K562 (cell line): ENCODE data around the gene ZMYM1. TPM values are rescaled to one million over a fixed set of nuclear protein-coding genes. Genes with fewer than 3 reads are reported as not detected.

ENCODE experiments used
- ATAC-seq: fragments of 200-7000 bp; cut with Tn5 transposase; 3 replicates; pipeline ENCODE4 v1.9.1; 2020; ENCODE audit warnings: moderate library complexity
- BruUV-seq: library from RNA; stranded (reverse); fragments of 400-500 nt; replicated peaks from 2 replicates; lab custom pipeline; 2021; lab: Mats Ljungman, UMichigan
- CTCF ChIA-PET: fragments of 300-600 bp; formaldehyde crosslinking; extraction: SDS; loops from one replicate; lab custom pipeline; 2021; ENCODE audit warnings: low intra/inter-chr PET ratio; lab: Yijun Ruan, JAX
- POLR2A ChIA-PET: fragments of 300-600, 350-650 bp; sonication (Branson Sonifier 250); formaldehyde crosslinking; extraction: SDS; loops from one replicate; lab custom pipeline; 2021; ENCODE audit warnings: antibody characterized with exemption, inconsistent platforms; lab: Yijun Ruan, JAX
- DNase-seq, 4 experiments: peaks; one replicate each; pipeline versions ENCODE4 v3.0.0 to v3.0.0-alpha.2; 2011 to 2018; ENCODE audit warnings: low spot score in 3 of 4, mixed read lengths in 3 of 4; ENCODE audit errors: extremely low read depth in 1 of 4
- FAIRE-seq: peaks from 2 replicates; lab custom pipeline; 2011; peaks lifted over from hg19 to GRCh38; lab: Jason Lieb, UNC
- H2AFZ ChIP-seq: 2 replicates; pipeline ENCODE4 v1.6.0; 2011; ENCODE audit warnings: low read depth, low read length, control low read depth, inconsistent platforms
- H3K27ac ChIP-seq: fragments of 200-600 bp; 3 replicates; pipeline ENCODE4 v1.8.0; 2011; ENCODE audit warnings: low read depth, mild to moderate bottlenecking, control low read depth, inconsistent platforms, low read length, moderate library complexity, mixed read lengths; ENCODE audit errors: extremely low read depth
- H3K27me3 ChIP-seq, 2 experiments: fragments of 300-600 bp in 1 of 2; 2 replicates in 1 of 2; 3 replicates in 1 of 2; pipeline versions ENCODE4 v1.6.0 to v1.8.0; 2011; ENCODE audit warnings: inconsistent platforms in 2 of 2, low read length in 2 of 2, mild to moderate bottlenecking in 1 of 2, mixed read lengths in 1 of 2, moderate library complexity in 1 of 2; ENCODE audit not compliant: control insufficient read depth in 2 of 2, insufficient read depth in 2 of 2
- H3K36me3 ChIP-seq: fragments of 300-600 bp; 3 replicates; pipeline ENCODE4 v1.8.0; 2011; ENCODE audit warnings: mild to moderate bottlenecking, low read length, inconsistent platforms; ENCODE audit not compliant: control insufficient read depth, insufficient read depth
- H3K4me1 ChIP-seq, 2 experiments: fragments of 200-600 bp in 1 of 2; replicated peaks in 1 of 2; 2 replicates in 1 of 2; 3 replicates in 1 of 2; pipeline versions ENCODE4 v1.5.1 to v1.8.0; 2011; ENCODE audit warnings: inconsistent platforms in 2 of 2, low read length in 2 of 2, mild to moderate bottlenecking in 1 of 2, mixed read lengths in 1 of 2, moderate library complexity in 1 of 2; ENCODE audit not compliant: control insufficient read depth in 2 of 2, insufficient read depth in 2 of 2
- H3K4me2 ChIP-seq: 2 replicates; pipeline ENCODE4 v1.6.1; 2011; ENCODE audit warnings: low read length, control low read depth, inconsistent platforms, mixed read lengths; ENCODE audit not compliant: insufficient read depth
- H3K4me3 ChIP-seq: fragments of 200-600 bp; sonication (generic), shearing (Covaris generic); 2 replicates; pipeline ENCODE4 v1.5.1; 2016; ENCODE audit warnings: control low read depth, inconsistent platforms
- H3K79me2 ChIP-seq: fragments of 200-600 bp; 3 replicates; pipeline ENCODE4 v1.8.0; 2011; ENCODE audit warnings: low read length, inconsistent platforms; ENCODE audit not compliant: control insufficient read depth, insufficient read depth
- H3K9ac ChIP-seq, 2 experiments: 2 replicates each; pipeline versions ENCODE4 v1.6.0 to v1.6.1; 2011; ENCODE audit warnings: low read depth in 2 of 2, low read length in 2 of 2, control low read depth in 1 of 2, inconsistent platforms in 1 of 2, mild to moderate bottlenecking in 1 of 2, mixed read lengths in 1 of 2; ENCODE audit not compliant: insufficient read depth in 1 of 2
- H3K9me1 ChIP-seq: one replicate; pipeline ENCODE4 v1.6.0; 2011; ENCODE audit warnings: inconsistent platforms, mild to moderate bottlenecking, low read length, moderate library complexity; ENCODE audit not compliant: control insufficient read depth, insufficient read depth
- H3K9me3 ChIP-seq: replicated peaks from 2 replicates; pipeline ENCODE4 v1.5.1; 2011; ENCODE audit warnings: low read depth, low read length, inconsistent platforms; ENCODE audit not compliant: control insufficient read depth, insufficient read depth
- H4K20me1 ChIP-seq: replicated peaks from 2 replicates; pipeline ENCODE4 v1.6.1; 2011; ENCODE audit warnings: low read length, inconsistent platforms, mixed read lengths; ENCODE audit not compliant: control insufficient read depth, insufficient read depth
- BHLHE40 ChIP-seq: IDR thresholded peaks from 2 replicates; pipeline ENCODE4 v1.6.1; 2011; ENCODE audit warnings: low read length, improper control_type of control experiment
- FOSL1 ChIP-seq: fragments of 200-800 bp; sonication (Bioruptor generic); conservative IDR thresholded peaks from 2 replicates; pipeline ENCODE4 v1.6.1; 2016; ENCODE audit warnings: missing genetic modification characterization, missing compliant biosample characterization
- NR2C2 ChIP-seq, 2 experiments: fragments of 200-800 bp in 1 of 2; sonication (Bioruptor generic) in 1 of 2; sonication (generic) in 1 of 2; formaldehyde crosslinking in 1 of 2; IDR thresholded peaks; 2 replicates each; pipeline versions ENCODE4 v1.6.1 to v1.8.0; 2016 to 2022; ENCODE audit warnings: mild to moderate bottlenecking in 1 of 2, missing compliant biosample characterization in 1 of 2, missing genetic modification characterization in 1 of 2, missing genetic modification reagents in 1 of 2
- RBM14 ChIP-seq: fragments of 200-400 bp; formaldehyde crosslinking; IDR thresholded peaks from 2 replicates; pipeline ENCODE4 v1.6.1; 2018; ENCODE audit warnings: low read depth, mild to moderate bottlenecking, low read length, moderate library complexity, borderline replicate concordance; ENCODE audit not compliant: insufficient read depth
- SMAD1 ChIP-seq: fragments of 150-350 bp; IDR thresholded peaks from 2 replicates; pipeline ENCODE4 v1.6.1; 2014; ENCODE audit warnings: low read length, low read depth; ENCODE audit not compliant: partially characterized antibody
- SMARCC2 ChIP-seq: fragments of 450-650 bp; IDR thresholded peaks from 2 replicates; pipeline ENCODE4 v1.6.1; 2017; ENCODE audit warnings: antibody characterized with exemption, moderate library complexity, mild to moderate bottlenecking, low read depth
- YY1 ChIP-seq, 3 experiments: IDR thresholded peaks; 2 replicates each; pipeline ENCODE4 v1.6.1; 2011; ENCODE audit warnings: low read length in 2 of 3, mild to moderate bottlenecking in 2 of 3, moderate library complexity in 2 of 3, borderline replicate concordance in 1 of 3, control low read depth in 1 of 3, low read depth in 1 of 3; ENCODE audit not compliant: insufficient read depth in 3 of 3, insufficient replicate concordance in 2 of 3, control insufficient read depth in 1 of 3, insufficient read length in 1 of 3; ENCODE audit errors: extremely low read depth in 1 of 3
- ZBTB7A ChIP-seq: IDR thresholded peaks from 2 replicates; pipeline ENCODE4 v1.6.1; 2011; ENCODE audit warnings: low read depth, mild to moderate bottlenecking, low read length, moderate library complexity, borderline replicate concordance; ENCODE audit not compliant: control insufficient read depth
- ZFP36 ChIP-seq: fragments of 150-350 bp; IDR thresholded peaks from 2 replicates; pipeline ENCODE4 v1.6.1; 2018; ENCODE audit warnings: low read length, low read depth; ENCODE audit not compliant: partially characterized antibody
- ZFX ChIP-seq: sonication (generic); formaldehyde crosslinking; IDR thresholded peaks from 2 replicates; pipeline ENCODE4 v1.8.0; 2022; ENCODE audit warnings: mild to moderate bottlenecking, missing genetic modification reagents, moderate library complexity
- ZNF699 ChIP-seq: fragments of 250-450 bp; sonication (Bioruptor Pico); IDR thresholded peaks from 2 replicates; pipeline ENCODE4 v1.8.0; 2021; ENCODE audit warnings: mild to moderate bottlenecking, moderate library complexity; ENCODE audit not compliant: insufficient replicate concordance
- WGBS: fragments of 100-300 bp; shearing (Covaris generic); methylation state at CpG from one replicate; pipeline ENCODE4 v1.1.6; 2016; ENCODE audit warnings: low coverage, mixed read lengths; ENCODE audit not compliant: insufficient coverage; ENCODE audit errors: missing lambda C conversion rate; 5-methylcytosine and 5-hydroxymethylcytosine counted together
- in situ Hi-C: fragments of 300-500 bp; cut with MboI; formaldehyde crosslinking; loops from 4 replicates; pipeline ENCODE4 v1.15.0; 2018; ENCODE audit warnings: inconsistent platforms, mixed read lengths
- intact Hi-C: fragments of 100-400 bp; cut with micrococcal nuclease; formaldehyde crosslinking; loops from 2 replicates; pipeline ENCODE4 v1.14.2; 2022
- polyA plus RNA-seq, 8 experiments: library from polyadenylated mRNA; depleted of rRNA in 4 of 8; stranded (reverse) in 5 of 8; unstranded in 3 of 8; fragments of >200 nt; fragmentation: Nextera tagmentation in 2 of 8; fragmentation: Illumina TruSeq in 1 of 8; extraction: Ambion mirVana in 2 of 8; extraction: Trizol in 1 of 8; gene quantifications; 2 replicates each; pipeline versions ENCODE4 v1.2.1 to v1.2.3, GENCODE V29; 2011 to 2014; ENCODE audit warnings: inconsistent platforms in 1 of 8, missing spikeins in 1 of 8
- total RNA-seq, 7 experiments: library from RNA; depleted of rRNA in 6 of 7; stranded (reverse); fragments of >200 nt in 6 of 7; fragmentation: Illumina TruSeq in 2 of 7; extraction: Trizol in 2 of 7; gene quantifications; 2 replicates each; pipeline versions ENCODE4 v1.2.1 to v1.2.3, GENCODE V29; 2011 to 2021; ENCODE audit warnings: low replicate concordance in 1 of 7
- TF ChIP-seq, protein P1 (sequence below), 2 experiments: fragments of 450-650 bp in 1 of 2; sonication (generic) in 1 of 2; formaldehyde crosslinking in 1 of 2; IDR thresholded peaks in 1 of 2; conservative IDR thresholded peaks in 1 of 2; 2 replicates each; pipeline versions ENCODE4 v1.6.1 to v1.8.1; 2016 to 2023; ENCODE audit warnings: mild to moderate bottlenecking in 2 of 2, moderate library complexity in 2 of 2, inconsistent platforms in 1 of 2, missing genetic modification reagents in 1 of 2
- TF ChIP-seq, protein P2 (sequence below), 2 experiments: fragments of 450-650 bp; IDR thresholded peaks; 2 replicates each; pipeline ENCODE4 v1.6.1; 2018; ENCODE audit warnings: mild to moderate bottlenecking in 2 of 2, low read depth in 1 of 2; ENCODE audit not compliant: partially characterized antibody in 2 of 2

The ZMYM1 gene
- total and polyA plus RNA-seq, 9 of the 15 experiments (the other 6 are each of a cell fraction or from before 2014, with no cell fraction given), result 7.5 to 25.4 (median 15.8) TPM

DNA sequence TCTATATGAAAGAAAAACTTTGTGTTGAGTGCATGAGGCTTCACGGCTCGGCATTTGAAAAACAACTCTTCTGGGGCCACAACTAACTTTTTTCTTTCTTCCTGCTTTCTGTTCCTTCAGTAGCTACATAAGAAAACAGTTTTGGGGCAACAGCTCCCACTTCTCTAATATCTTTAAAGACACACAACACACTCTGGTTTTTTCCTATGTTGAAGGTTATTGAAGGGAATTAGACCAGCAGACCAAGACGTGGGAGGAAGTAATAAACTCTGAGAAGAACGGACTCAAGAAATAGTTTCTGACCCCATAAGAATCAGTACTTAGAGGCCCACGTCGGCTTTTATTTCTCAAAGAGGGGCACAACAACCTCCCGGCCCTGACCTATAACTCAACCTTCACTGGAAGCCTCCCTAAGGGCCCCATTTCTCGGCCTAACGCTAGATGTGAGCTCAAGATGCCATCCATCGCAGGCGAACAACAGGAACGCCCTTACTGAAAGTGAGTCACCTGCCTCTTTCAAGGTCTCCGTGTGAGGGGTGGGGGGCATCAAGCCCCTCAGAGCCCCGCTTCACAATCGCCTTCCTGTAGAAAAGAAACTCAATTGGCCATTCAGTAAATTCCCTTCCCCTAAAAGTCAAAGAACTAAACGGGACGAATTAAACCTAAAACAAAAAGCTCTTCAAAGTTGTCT is 48.3 kb upstream of the ZMYM1 start:
- ChIA-PET POLR2A (interaction anchor here (0.5 to 3.2 kb wide), 17 partner anchors 8 to 799 kb away, joined by 3 to 15 read pairs (median 5); partner anchors contain the start of genes SFPQ and TMEM35B), CTCF (no interaction called here)
- intact Hi-C loops (loop anchor here (5.0 to 10.0 kb wide), 2 partner anchors 106 to 154 kb away; no protein-coding TSS in a partner anchor), in situ Hi-C loops (no loop called here)
- peak; percentile 73 for ATAC-seq
- H3K4me1 ChIP-seq, result peaks cover 0 to 7% of the 10 kb centered on the region in 2 experiments; a peak in 3 of 5 replicates
- peaks cover 15% of the 10 kb centered on the region for H3K9me3 ChIP-seq
- TSS peak; percentile 88 for BruUV-seq
- peak overlapping the region; percentile 99 for H2AFZ ChIP-seq
- H4K20me1 ChIP-seq, result no peaks in the 10 kb centered on the region
- peak overlapping the region; percentile 89 to 90 for H3K9ac ChIP-seq
- peak overlapping the region; percentile 61 for H3K4me3 ChIP-seq
- no peaks in the 10 kb centered on the region for H3K9me1 ChIP-seq
- peak; percentile 60 to 71 (median 64) for DNase-seq
- peaks cover 26% of the 10 kb centered on the region for H3K79me2 ChIP-seq
- WGBS, result 0% methylated on average over 17 of the region's 17 CpGs
- H3K4me2 ChIP-seq, result peak overlapping the region; percentile 93
- peak overlapping the region; percentile 88 for H3K27ac ChIP-seq
- no peaks in the 10 kb centered on the region for H3K27me3 ChIP-seq
- H3K36me3 ChIP-seq, result peaks cover 21% of the 10 kb centered on the region
- peak; percentile 23 for FAIRE-seq
- TF ChIP-seq ZFX, result peak; percentile 66
- peak; percentile 90 for TF ChIP-seq ZBTB7A
- TF ChIP-seq FOSL1 (tag), result peak; percentile 73
- no peak for TF ChIP-seq SMARCC2
- TF ChIP-seq BHLHE40, result 0 out of 2 replicates have a peak, but pooled peaks have one; percentile 13
- TF ChIP-seq, protein P1, sequence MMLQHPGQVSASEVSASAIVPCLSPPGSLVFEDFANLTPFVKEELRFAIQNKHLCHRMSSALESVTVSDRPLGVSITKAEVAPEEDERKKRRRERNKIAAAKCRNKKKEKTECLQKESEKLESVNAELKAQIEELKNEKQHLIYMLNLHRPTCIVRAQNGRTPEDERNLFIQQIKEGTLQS (IDR thresholded peaks at IDR 0.05), result peak; percentile 64
- TF ChIP-seq, protein P1 (CRISPR knock-in tag; conservative IDR thresholded peaks at IDR 0.05), result 0 out of 2 replicates have a peak, but pooled peaks have one; percentile 35
- peak in 1 of 3 experiments; percentile 20 for TF ChIP-seq YY1 (IDR thresholded peaks at IDR 0.05; ENCODE audit: borderline replicate concordance in 1 of 3, control insufficient read depth in 1 of 3, extremely low read depth in 1 of 3, insufficient read depth in 3 of 3, insufficient read length in 1 of 3, insufficient replicate concordance in 2 of 3, low read depth in 1 of 3, low read length in 2 of 3)
- no peak for TF ChIP-seq ZNF699
- peak; percentile 4 for TF ChIP-seq SMAD1
- TF ChIP-seq ZFP36, result peak; percentile 1
- TF ChIP-seq RBM14, result no peak
- TF ChIP-seq, protein P2, sequence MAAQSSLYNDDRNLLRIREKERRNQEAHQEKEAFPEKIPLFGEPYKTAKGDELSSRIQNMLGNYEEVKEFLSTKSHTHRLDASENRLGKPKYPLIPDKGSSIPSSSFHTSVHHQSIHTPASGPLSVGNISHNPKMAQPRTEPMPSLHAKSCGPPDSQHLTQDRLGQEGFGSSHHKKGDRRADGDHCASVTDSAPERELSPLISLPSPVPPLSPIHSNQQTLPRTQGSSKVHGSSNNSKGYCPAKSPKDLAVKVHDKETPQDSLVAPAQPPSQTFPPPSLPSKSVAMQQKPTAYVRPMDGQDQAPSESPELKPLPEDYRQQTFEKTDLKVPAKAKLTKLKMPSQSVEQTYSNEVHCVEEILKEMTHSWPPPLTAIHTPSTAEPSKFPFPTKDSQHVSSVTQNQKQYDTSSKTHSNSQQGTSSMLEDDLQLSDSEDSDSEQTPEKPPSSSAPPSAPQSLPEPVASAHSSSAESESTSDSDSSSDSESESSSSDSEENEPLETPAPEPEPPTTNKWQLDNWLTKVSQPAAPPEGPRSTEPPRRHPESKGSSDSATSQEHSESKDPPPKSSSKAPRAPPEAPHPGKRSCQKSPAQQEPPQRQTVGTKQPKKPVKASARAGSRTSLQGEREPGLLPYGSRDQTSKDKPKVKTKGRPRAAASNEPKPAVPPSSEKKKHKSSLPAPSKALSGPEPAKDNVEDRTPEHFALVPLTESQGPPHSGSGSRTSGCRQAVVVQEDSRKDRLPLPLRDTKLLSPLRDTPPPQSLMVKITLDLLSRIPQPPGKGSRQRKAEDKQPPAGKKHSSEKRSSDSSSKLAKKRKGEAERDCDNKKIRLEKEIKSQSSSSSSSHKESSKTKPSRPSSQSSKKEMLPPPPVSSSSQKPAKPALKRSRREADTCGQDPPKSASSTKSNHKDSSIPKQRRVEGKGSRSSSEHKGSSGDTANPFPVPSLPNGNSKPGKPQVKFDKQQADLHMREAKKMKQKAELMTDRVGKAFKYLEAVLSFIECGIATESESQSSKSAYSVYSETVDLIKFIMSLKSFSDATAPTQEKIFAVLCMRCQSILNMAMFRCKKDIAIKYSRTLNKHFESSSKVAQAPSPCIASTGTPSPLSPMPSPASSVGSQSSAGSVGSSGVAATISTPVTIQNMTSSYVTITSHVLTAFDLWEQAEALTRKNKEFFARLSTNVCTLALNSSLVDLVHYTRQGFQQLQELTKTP (IDR thresholded peaks at IDR 0.05; ENCODE audit: low read depth in 1 of 2, partially characterized antibody in 2 of 2), result peak in 1 of 2 experiments; percentile 16
- TF ChIP-seq NR2C2 (CRISPR knock-in tag; IDR thresholded peaks at IDR 0.05), result no peak
- 0 out of 2 replicates have a peak, but pooled peaks have one; percentile 22 for TF ChIP-seq NR2C2 (tag; IDR thresholded peaks at IDR 0.05)
